Fibroblast of the aortic adventitia (primary cell): ENCODE measurements around the gene SLC35F1. TPM values are rescaled to one million over a fixed set of nuclear protein-coding genes. Genes with fewer than 3 reads are reported as not detected.
A peak's percentile ranks its signal among the peaks of the same experiment; 100 is the strongest.
"Not testable (repeated sequence)": the region's sequence is repeated elsewhere in the genome, so short reads cannot be mapped to it uniquely, and the experiment has no call there.

ENCODE experiments used
- DNase-seq: peaks from one replicate; pipeline ENCODE4 v3.0.0-alpha.2; 2010; ENCODE audit warnings: low read depth
- H3K4me3 ChIP-seq: 2 replicates; pipeline ENCODE4 v1.5.1; 2011; ENCODE audit warnings: low read depth, mild to moderate bottlenecking, control low read depth, low read length, moderate library complexity
- total RNA-seq: library from RNA; depleted of rRNA; stranded (reverse); fragments of >200 nt; gene quantifications from 2 replicates; pipeline ENCODE4 v1.2.3, GENCODE V29; 2012; ENCODE audit warnings: low replicate concordance
- TF ChIP-seq, protein P1 (sequence below): IDR thresholded peaks from 2 replicates; pipeline ENCODE4 v1.5.1; 2011; ENCODE audit warnings: mild to moderate bottlenecking, low read length, control low read depth, inconsistent platforms; ENCODE audit not compliant: insufficient read depth

Gene SLC35F1
- not detected in 2 replicates for total RNA-seq

- TF ChIP-seq, protein P1, sequence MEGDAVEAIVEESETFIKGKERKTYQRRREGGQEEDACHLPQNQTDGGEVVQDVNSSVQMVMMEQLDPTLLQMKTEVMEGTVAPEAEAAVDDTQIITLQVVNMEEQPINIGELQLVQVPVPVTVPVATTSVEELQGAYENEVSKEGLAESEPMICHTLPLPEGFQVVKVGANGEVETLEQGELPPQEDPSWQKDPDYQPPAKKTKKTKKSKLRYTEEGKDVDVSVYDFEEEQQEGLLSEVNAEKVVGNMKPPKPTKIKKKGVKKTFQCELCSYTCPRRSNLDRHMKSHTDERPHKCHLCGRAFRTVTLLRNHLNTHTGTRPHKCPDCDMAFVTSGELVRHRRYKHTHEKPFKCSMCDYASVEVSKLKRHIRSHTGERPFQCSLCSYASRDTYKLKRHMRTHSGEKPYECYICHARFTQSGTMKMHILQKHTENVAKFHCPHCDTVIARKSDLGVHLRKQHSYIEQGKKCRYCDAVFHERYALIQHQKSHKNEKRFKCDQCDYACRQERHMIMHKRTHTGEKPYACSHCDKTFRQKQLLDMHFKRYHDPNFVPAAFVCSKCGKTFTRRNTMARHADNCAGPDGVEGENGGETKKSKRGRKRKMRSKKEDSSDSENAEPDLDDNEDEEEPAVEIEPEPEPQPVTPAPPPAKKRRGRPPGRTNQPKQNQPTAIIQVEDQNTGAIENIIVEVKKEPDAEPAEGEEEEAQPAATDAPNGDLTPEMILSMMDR, result peak; percentile 23
- peak within 1 kb of the TSS; percentile 55 for H3K4me3 ChIP-seq
- peak; percentile 7 for DNase-seq
Observed at GRCh38 chr6:117906958-117907600, at the start of gene SLC35F1. TSS of gene SLC35F1 (plus strand) at chr6:117907264.

DNA sequence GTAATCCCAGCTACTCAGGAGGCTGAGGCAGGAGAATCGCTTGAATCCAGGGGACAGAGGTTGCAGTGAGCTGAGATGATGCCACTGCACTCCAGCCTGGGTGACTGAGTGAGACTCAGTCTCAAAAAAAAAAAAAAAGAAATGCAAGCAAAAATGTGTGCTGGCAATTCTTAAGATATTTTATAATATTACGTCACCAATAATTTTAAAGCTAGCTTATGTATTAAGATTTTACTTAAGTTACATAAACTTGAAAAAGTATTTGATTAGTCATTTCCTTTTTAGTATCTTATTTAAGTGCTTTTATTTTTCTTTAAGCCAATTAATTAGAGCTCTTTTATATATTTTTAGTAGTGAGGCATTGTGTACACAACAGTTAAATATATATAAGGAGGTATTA, 48.5 kb upstream of the SLC35F1 start:
- not testable (repeated sequence) for DNase-seq, H3K4me3 ChIP-seq

- no peak overlapping the region for H3K4me3 ChIP-seq
- DNase-seq, result no peak
- TF ChIP-seq, protein P1, result no peak
Observed at GRCh38 chr6:117861545-117861944, 45.5 kb upstream of the SLC35F1 start.

GRCh38 chr6:117866561-117866960, 40.5 kb upstream of the SLC35F1 start:
- no peak overlapping the region for H3K4me3 ChIP-seq

DNA sequence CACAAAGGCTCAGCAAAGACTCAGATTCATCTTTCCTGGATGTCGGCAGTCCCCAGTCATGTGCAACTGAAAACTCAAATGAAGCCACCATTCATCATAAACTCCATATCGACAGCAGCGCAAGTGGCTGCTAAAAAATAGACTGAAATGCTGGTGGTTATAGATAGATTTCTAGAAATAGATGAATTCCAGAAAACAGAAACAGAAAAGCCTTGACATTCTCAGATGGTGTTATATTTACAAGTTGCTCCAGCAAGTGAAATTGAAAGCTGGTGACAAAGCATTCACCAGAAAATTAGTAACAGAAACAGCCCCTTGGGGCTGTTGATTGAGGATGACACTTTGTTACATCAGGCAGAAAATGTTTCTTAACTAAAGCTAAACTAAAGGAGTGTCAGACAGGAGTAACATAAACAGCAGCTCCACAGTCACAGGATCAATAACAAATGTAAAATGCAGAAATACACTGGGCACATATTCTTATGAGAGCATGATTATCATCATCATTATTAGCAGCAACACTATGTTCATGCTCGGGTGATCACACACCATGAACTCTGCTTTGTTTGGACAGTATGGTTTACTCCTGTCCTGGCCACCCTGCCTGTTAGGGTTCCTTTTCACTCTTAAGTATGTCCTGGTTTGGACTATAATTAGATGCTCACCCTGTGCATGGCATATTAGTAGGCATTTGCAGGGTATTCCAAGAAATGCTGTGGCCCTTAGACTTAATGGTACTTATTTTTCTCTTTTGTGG, 36.4 kb upstream of the SLC35F1 start:
- H3K4me3 ChIP-seq, result no peak overlapping the region
- TF ChIP-seq, protein P1, result no peak
- DNase-seq, result no peak

More at GRCh38 chr6:117866561-117866960, 40.5 kb upstream of the SLC35F1 start:
- no peak for DNase-seq
- TF ChIP-seq, protein P1, result no peak

GRCh38 chr6:117880824-117881223, 26.2 kb upstream of the SLC35F1 start:
- TF ChIP-seq, protein P1, result no peak
- DNase-seq, result no peak
- no peak overlapping the region for H3K4me3 ChIP-seq

GRCh38 chr6:117890172-117890571, 16.9 kb upstream of the SLC35F1 start:
- TF ChIP-seq, protein P1, result no peak
- no peak for DNase-seq
- no peak overlapping the region for H3K4me3 ChIP-seq
